Limb (tissue), 2 donors: ENCODE results near the gene TREH.
A peak's percentile ranks its signal among the peaks of the same experiment; 100 is the strongest.

Experiments
- DNase-seq, 2 donors: peaks; one replicate each; pipeline ENCODE4 v3.0.0-alpha.2; 2016; ENCODE audit errors: extremely low spot score in 2 of 2

The TREH gene

GRCh38 chr11:118663902-118664301, 15.5 kb downstream of the TREH start:
- no peak for DNase-seq

- no peak for DNase-seq
These were observed 16.1 kb downstream of the TREH start for GRCh38 chr11:118663381-118663780.

- DNase-seq, result no peak
These were observed 16.8 kb downstream of the TREH start for GRCh38 chr11:118662401-118663271.

- no peak for DNase-seq
These were observed 17.8 kb downstream of the TREH start for GRCh38 chr11:118661425-118662301.

- no peak for DNase-seq
These were observed 18.6 kb downstream of the TREH start for GRCh38 chr11:118660681-118661424.

- DNase-seq, result no peak
These were observed 19.3 kb downstream of the TREH start for GRCh38 chr11:118659953-118660680.

- peak; percentile 78 to 95 for DNase-seq
These were observed 20.0 kb downstream of the TREH start for GRCh38 chr11:118659314-118659952.

- no peak for DNase-seq
These were observed 20.8 kb downstream of the TREH start for GRCh38 chr11:118658429-118659313.

- no peak for DNase-seq
These were observed 21.6 kb downstream of the TREH start for GRCh38 chr11:118657709-118658428.

GRCh38 chr11:118657238-118657637, 22.2 kb downstream of the TREH start:
- no peak for DNase-seq

GRCh38 chr11:118656563-118657165, 22.8 kb downstream of the TREH start:
- no peak for DNase-seq

- DNase-seq, result no peak
These were observed 23.8 kb downstream of the TREH start for GRCh38 chr11:118655486-118656190.

GRCh38 chr11:118653684-118654390, 25.6 kb downstream of the TREH start:
- no peak for DNase-seq

GRCh38 chr11:118652681-118653181, 26.7 kb downstream of the TREH start:
- DNase-seq, result no peak

- no peak for DNase-seq
These were observed 27.6 kb downstream of the TREH start for GRCh38 chr11:118651820-118652219.

- peak in 1 of 2 donors; percentile 14 for DNase-seq
These were observed 29.1 kb downstream of the TREH start for GRCh38 chr11:118650366-118650765.

- peak in 1 of 2 donors; percentile 9 for DNase-seq
These were observed 29.5 kb downstream of the TREH start for GRCh38 chr11:118649941-118650340.
